Stimulated activated CD8-positive, alpha-beta memory T cell treated with anti-CD3 and anti-CD28 coated beads, Interleukin-15, amount 100 ng/mL, for 1 hour (primary cell): Measurements from ENCODE around the gene SLC37A1.
"Not testable (repeated sequence)": the region's sequence is repeated elsewhere in the genome, so short reads cannot be mapped to it uniquely, and the experiment has no call there.

Source experiments
- DNase-seq: peaks from one replicate; pipeline ENCODE4 v3.0.0-alpha.2; 2020; ENCODE audit warnings: low read depth

The SLC37A1 gene

GRCh38 chr21:42619166-42619565 lies 105.5 kb downstream of the SLC37A1 start:
- no peak for DNase-seq

- DNase-seq = no peak
These were observed 106.2 kb downstream of the SLC37A1 start for GRCh38 chr21:42619841-42620240.

- DNase-seq = no peak
These were observed 107.6 kb downstream of the SLC37A1 start for GRCh38 chr21:42621166-42621818.

GRCh38 chr21:42621819-42622177 lies 108.1 kb downstream of the SLC37A1 start:
- no peak for DNase-seq

GRCh38 chr21:42622284-42622683 lies 108.6 kb downstream of the SLC37A1 start:
- no peak for DNase-seq

- DNase-seq = no peak
These were observed 110.0 kb downstream of the SLC37A1 start for GRCh38 chr21:42623694-42624093.

- DNase-seq = no peak
These were observed 110.6 kb downstream of the SLC37A1 start for GRCh38 chr21:42624095-42624790.

- DNase-seq = no peak
These were observed 111.3 kb downstream of the SLC37A1 start for GRCh38 chr21:42624936-42625335.

GRCh38 chr21:42626171-42626570 lies 112.5 kb downstream of the SLC37A1 start:
- DNase-seq = no peak

- no peak for DNase-seq
These were observed 114.1 kb downstream of the SLC37A1 start for GRCh38 chr21:42627527-42628289.

GRCh38 chr21:42628466-42629061 lies 114.9 kb downstream of the SLC37A1 start:
- DNase-seq = not testable (repeated sequence)

- no peak for DNase-seq
These were observed 116.4 kb downstream of the SLC37A1 start for GRCh38 chr21:42629933-42630589.

GRCh38 chr21:42630626-42631025 lies 117.0 kb downstream of the SLC37A1 start:
- no peak for DNase-seq
